Pancreas (tissue), 10 donors: Measurements from ENCODE around the gene PVRIG. TPM values are rescaled to one million over a fixed set of nuclear protein-coding genes. Genes with fewer than 3 reads are reported as not detected.
"Not testable (repeated sequence)": the region's sequence is repeated elsewhere in the genome, so short reads cannot be mapped to it uniquely, and the experiment has no call there.

ENCODE experiments used
- ATAC-seq, 4 donors: fragments of 200-7000 bp; cut with Tn5 transposase; one replicate each; pipeline versions ENCODE4 v1.8.0 to v1.9.1; 2020; ENCODE audit warnings: mild to moderate bottlenecking in 4 of 4, moderate library complexity in 4 of 4
- DNase-seq, 6 donors: peaks; one replicate each; pipeline ENCODE4 v3.0.0-alpha.2; 2020
- FAIRE-seq: peaks from 2 replicates; lab custom pipeline; 2012; peaks lifted over from hg19 to GRCh38; lab: Jason Lieb, UNC
- H3K27ac ChIP-seq, 4 donors: fragments of 200-600 bp; sonication (generic); 1 replicate in 3 of 4; 2 replicates in 1 of 4; pipeline versions ENCODE4 v1.5.0 to v1.8.0; 2020
- H3K27me3 ChIP-seq, 4 donors: fragments of 200-600 bp; one replicate each; pipeline ENCODE4 v1.8.0; 2021
- H3K36me3 ChIP-seq, 3 donors: fragments of 200-600 bp; sonication (generic) in 1 of 3; one replicate each; pipeline versions ENCODE4 v1.5.0 to v1.8.0; 2020 to 2021
- H3K4me1 ChIP-seq, 3 donors: fragments of 200-600 bp; one replicate each; pipeline ENCODE4 v1.8.0; 2021
- H3K4me3 ChIP-seq, 4 donors: fragments of 200-600 bp; sonication (generic) in 2 of 4; one replicate each; pipeline versions ENCODE4 v1.5.0 to v1.8.0; 2020 to 2021
- H3K9me3 ChIP-seq, 4 donors: fragments of 200-600 bp; one replicate each; pipeline ENCODE4 v1.8.0; 2021
- CTCF ChIP-seq, 4 donors: fragments of 200-600 bp; sonication (generic) in 3 of 4; IDR thresholded peaks; one replicate each; pipeline versions ENCODE4 v1.5.0 to v1.8.0; 2021; ENCODE audit warnings: antibody characterized with exemption in 4 of 4
- WGBS, 2 donors: extraction: QIAGEN DNeasy Blood & Tissue Kit; methylation state at CpG; one replicate each; pipeline ENCODE4 v1.1.7; 2013; 5-methylcytosine and 5-hydroxymethylcytosine counted together
- intact Hi-C, 3 donors: fragments of 100-400 bp; cut with DNase I; formaldehyde crosslinking; loops; one replicate each; pipeline versions ENCODE4 v1.11.1 to v1.14.2; 2022
- polyA plus RNA-seq, 2 donors: library from polyadenylated mRNA; stranded (reverse); fragments of 200-250 nt; gene quantifications; one replicate each; pipeline ENCODE4 v1.2.3, GENCODE V29; 2013
- total RNA-seq, 6 donors: library from RNA; stranded (reverse); fragmentation: NEBNext Ultra II Directional in 4 of 6; extraction: Animal tissue kit (Norgen Biotek cat#: 25700) in 4 of 6; gene quantifications; one replicate each; pipeline versions ENCODE4 v1.2.1 to v1.2.4, GENCODE V29; 2021 to 2023
- donor health status: healthy with polysubstance abuse.
- donor health status: DM: no; HTN: no; CAD: no; lungs with moderate emphysema.
- donor health status: DM: no; HTN: no; CAD: no.
- donor health status: control.
- donor health status: control.
- donor health status: Bipolar disorder and iron deficiency.
- donor health status: DM: yes; HTN: yes; CAD: no.
- donor health status: DM: no; HTN: no; CAD: no.
- donor health status: DM: no; HTN: no; CAD: no.
- donor health status: DM: yes; HTN: yes; CAD: no.

The PVRIG gene
- total RNA-seq (under 1 TPM in 2 of 6 donors, not detected in 4; 0.22 to 0.34 TPM), polyA plus RNA-seq (under 1 TPM in 1 of 2 donors, not detected in 1; 0.09 TPM)

- 87 to 89% methylated on average over 20 to 25 of the region's 27 CpGs for WGBS, 2 donors
- peak in 1 of 6 donors; percentile 72 for DNase-seq
- not testable (repeated sequence) for ATAC-seq, H3K27ac ChIP-seq, H3K4me3 ChIP-seq, FAIRE-seq, H3K9me3 ChIP-seq, H3K27me3 ChIP-seq, H3K4me1 ChIP-seq
- H3K36me3 ChIP-seq: peaks cover 0 to 17% (median 4%) of the 10 kb centered on the region in 3 donors
- intact Hi-C loops: loop anchor here in 2 of 3 donors (10.0 kb wide), 2 partner anchors 75 to 85 kb away; partner anchors contain the start of gene LAMTOR4 (in 1 of the 2)
Measured at GRCh38 chr7:100219801-100220585, at the start of gene PVRIG. Gene PVRIG, plus strand, starts transcription at chr7:100219949. Its CDS starts 22 bp downstream, at chr7:100219971.

- H3K27me3 ChIP-seq: no peaks in the 10 kb centered on the region
- no peak overlapping the region for H3K4me3 ChIP-seq
- DNase-seq (peak in 1 of 6 donors; percentile 43), ATAC-seq (no peak), FAIRE-seq (no peak)
- no peak overlapping the region for H3K27ac ChIP-seq
- peaks cover 0 to 10% (median 0%) of the 10 kb centered on the region in 3 donors for H3K4me1 ChIP-seq
- no peak for TF ChIP-seq CTCF (IDR thresholded peaks at IDR 0.05)
- WGBS, 2 donors: 74 to 78% methylated on average over 11 of the region's 11 CpGs
- H3K9me3 ChIP-seq: no peaks in the 10 kb centered on the region
- intact Hi-C loops: no loop called here
- H3K36me3 ChIP-seq: no peaks in the 10 kb centered on the region
Measured at GRCh38 chr7:100170101-100170897, 49.5 kb upstream of the PVRIG start.

GRCh38 chr7:100171087-100171681 lies 48.6 kb upstream of the PVRIG start:
- FAIRE-seq: no peak
- peak in 3 of 4 donors; percentile 29 to 50 (median 45) for ATAC-seq
- WGBS, 2 donors: 4% methylated on average over 33 to 61 of the region's 61 CpGs

GRCh38 chr7:100171840-100172239 lies 47.9 kb upstream of the PVRIG start:
- Histone ChIP-seq H3K4me3 (peak overlapping the region in 2 of 4 donors; percentile 29 to 47), H3K4me1 (peaks cover 0 to 10% (median 0%) of the 10 kb centered on the region in 3 donors), H3K27ac (no peak overlapping the region), H3K27me3 (no peaks in the 10 kb centered on the region), H3K36me3 (no peaks in the 10 kb centered on the region), H3K9me3 (no peaks in the 10 kb centered on the region)
- 31 to 40% methylated on average over 18 to 22 of the region's 22 CpGs for WGBS, 2 donors
- intact Hi-C loops: no loop called here
- TF ChIP-seq CTCF (IDR thresholded peaks at IDR 0.05): no peak
- DNase-seq: no peak
- no peak for ATAC-seq
- FAIRE-seq: no peak

More at GRCh38 chr7:100171087-100171681, 48.6 kb upstream of the PVRIG start:
- peaks cover 0 to 10% (median 0%) of the 10 kb centered on the region in 3 donors for H3K4me1 ChIP-seq
- intact Hi-C loops: no loop called here
- H3K27ac ChIP-seq: no peak overlapping the region
- DNase-seq: peak in 3 of 6 donors; percentile 36 to 67 (median 66)
- no peaks in the 10 kb centered on the region for H3K27me3 ChIP-seq
- H3K9me3 ChIP-seq: no peaks in the 10 kb centered on the region
- H3K36me3 ChIP-seq: no peaks in the 10 kb centered on the region
- no peak for TF ChIP-seq CTCF (IDR thresholded peaks at IDR 0.05)
- H3K4me3 ChIP-seq: peak overlapping the region; percentile 8 to 47 (median 24)
